DMS153 treated with DMSO at 0.1 percent for 48 hours (cell line): ENCODE measurements around the gene PALD1.

Experiments
- DNase-seq: peaks from one replicate; lab custom pipeline; 2025; ENCODE audit not compliant: unreplicated experiment; lab: John Stamatoyannopoulos, UW

Gene PALD1

DNA sequence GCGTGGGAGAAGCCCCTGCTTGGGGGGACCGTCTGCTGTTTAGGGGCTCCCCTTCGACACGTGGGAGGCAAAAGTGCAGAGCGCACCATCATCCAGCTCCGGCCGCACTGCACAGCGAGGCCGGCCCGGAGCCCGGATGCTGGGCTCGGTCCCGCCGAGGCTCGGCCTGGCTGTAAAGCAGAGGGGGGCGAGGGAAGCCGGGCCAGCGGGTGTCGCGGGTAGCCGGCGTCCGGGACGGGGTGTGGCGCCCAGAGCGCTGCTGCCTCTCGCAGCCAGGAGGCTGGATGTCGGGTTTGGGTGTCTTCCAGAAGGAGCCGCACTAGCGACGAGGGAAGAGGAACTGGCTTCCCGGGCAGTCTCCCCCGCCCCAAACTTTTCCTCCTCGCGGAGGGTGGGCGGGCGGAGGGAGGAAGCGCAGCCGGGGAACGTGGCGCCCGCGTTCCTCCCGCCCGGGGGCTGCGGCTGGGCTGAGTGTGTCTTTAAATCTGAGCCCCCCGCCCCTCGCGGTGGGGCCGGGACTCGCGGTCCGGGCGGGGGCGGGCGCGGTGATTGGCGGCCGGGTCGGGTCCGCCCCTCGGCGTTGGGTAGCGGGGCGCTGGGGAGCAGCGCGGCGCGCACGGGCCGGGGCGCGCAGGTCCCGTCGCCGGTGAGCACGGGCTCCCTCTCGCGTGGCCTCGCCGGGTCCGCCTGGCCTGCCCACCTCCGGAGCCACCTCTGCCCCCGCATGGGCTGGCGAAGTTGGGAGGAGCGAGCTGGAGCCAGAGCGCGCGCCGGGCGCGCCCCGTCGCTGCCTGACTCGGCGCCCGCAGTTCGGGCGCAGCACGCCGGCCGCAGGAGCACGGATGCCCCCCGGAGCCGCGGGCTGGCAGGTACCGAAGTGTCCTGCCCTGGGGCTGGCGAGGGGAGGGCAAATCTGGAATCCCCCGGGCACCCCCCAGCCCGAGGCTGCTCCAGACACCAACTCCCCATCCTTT is at the start of gene PALD1:
Gene PALD1 (plus strand): TSS at position 577 of the 974 bp plus-strand sequence. CDS start 47,185 bp downstream, outside the sequence.
- DNase-seq = no peak

- no peak for DNase-seq
Observed at GRCh38 chr10:70430493-70431445, 47.8 kb upstream of the PALD1 start.

GRCh38 chr10:70432101-70432500 is 46.5 kb upstream of the PALD1 start:
- no peak for DNase-seq

GRCh38 chr10:70432561-70433263 is 45.9 kb upstream of the PALD1 start:
- no peak for DNase-seq

DNA sequence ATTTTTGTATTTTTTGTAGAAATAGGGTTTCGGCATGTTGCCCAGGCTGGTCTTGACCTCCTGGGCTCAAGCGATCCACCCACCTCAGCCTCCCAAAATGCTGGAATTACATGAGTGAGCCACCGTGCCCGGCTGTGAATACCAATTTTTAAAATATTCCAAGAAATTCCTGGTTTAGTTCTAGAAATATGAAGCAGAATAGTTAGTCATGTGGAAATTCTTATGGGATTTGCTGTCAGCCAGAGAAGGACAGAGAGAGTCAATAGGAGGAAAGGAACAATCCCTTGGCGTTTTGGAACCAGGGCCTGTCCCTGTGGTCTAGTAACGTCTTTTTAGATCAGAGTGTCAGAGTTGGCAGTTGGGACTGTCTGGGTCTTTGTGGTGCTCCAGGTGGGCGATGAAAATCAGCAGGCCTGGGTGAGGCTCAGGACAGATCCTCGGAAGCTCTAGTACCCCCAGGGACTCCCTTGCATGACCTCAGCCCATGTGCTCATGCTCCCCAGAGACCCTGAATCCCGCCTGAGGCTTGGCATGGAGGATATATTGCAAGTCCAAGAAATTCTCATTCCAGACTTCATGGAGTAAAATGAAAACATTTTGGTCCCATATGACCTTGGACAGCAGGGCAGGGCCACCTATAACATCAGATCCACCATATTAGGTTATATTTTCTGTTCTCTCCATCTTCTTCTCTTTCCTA is 44.8 kb upstream of the PALD1 start:
- DNase-seq = no peak

- DNase-seq = no peak
Observed at GRCh38 chr10:70435241-70436085, 43.1 kb upstream of the PALD1 start.

DNA sequence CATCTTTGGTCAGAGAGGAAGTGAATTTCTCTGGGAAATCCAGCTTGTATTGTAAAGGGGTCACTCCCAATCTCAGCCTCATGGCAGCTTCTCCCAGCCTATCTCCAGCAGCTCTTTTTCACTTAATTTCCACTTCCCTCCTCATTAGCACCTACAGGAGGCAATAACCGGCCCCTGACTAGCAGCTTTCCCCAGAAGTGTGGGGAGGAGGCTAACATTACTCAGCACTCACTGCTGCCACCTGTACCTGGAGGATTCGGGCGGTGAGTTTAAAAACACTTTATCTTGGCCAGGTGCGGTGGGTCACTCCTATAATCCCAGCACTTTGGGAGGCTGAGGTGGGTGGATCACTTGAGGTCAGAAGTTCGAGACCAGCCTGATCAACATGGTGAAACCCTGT is 40.8 kb upstream of the PALD1 start:
- DNase-seq = no peak

- no peak for DNase-seq
Observed at GRCh38 chr10:70440296-70441160, 38.0 kb upstream of the PALD1 start.

GRCh38 chr10:70441161-70441894 is 37.2 kb upstream of the PALD1 start, which contains the start of gene NODAL:
Gene NODAL (minus strand): TSS chr10:70441681. CDS start chr10:70441667, 14 bp downstream.
- DNase-seq = no peak

DNA sequence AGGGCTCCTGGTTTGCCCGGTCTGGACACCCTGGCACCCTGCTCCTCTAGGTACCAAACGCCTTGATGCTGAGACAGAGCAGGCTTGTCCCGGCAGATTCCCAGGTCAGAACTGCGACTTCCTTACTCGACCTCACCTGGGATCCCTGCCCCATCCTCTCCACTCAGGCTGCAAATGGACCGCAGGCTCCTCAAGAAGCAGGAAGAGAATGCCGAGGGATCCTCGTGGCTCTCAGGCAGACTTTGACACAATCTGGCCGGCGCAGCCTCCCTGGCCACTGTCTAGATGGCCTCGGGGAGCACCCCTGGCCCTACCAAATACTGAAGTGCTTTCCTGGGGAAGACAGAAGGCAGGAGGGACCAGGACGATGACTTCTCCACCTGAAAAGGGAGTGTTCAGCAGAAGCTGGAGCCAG is 36.7 kb upstream of the PALD1 start:
- no peak for DNase-seq

GRCh38 chr10:70442332-70442988 is 36.1 kb upstream of the PALD1 start:
- no peak for DNase-seq

DNA sequence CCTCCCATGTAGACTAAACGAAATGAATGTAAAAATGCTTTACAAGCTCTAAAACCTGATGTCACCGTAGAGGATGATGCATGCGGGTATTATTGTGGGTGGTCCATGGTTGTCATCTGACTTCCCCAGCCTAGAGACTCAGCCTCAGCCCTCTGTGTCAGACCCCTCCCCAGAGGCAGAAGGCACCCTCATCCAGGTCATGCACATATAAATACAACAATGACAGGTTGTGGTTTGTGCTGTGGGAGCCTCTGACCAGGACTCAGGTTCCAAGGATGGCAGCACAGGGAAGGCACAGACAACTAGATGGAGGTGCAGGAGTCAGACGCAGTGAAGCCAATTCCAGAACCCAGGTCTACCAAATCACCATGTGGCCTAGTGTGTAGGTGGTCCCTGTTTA is 33.8 kb upstream of the PALD1 start:
- DNase-seq = no peak

GRCh38 chr10:70445718-70446657 is 32.6 kb upstream of the PALD1 start:
- DNase-seq = no peak

GRCh38 chr10:70448236-70448635 is 30.3 kb upstream of the PALD1 start:
- no peak for DNase-seq

- DNase-seq = no peak
Observed at GRCh38 chr10:70455213-70455630, 23.3 kb upstream of the PALD1 start.

GRCh38 chr10:70456164-70456563 is 22.4 kb upstream of the PALD1 start:
- no peak for DNase-seq
